GM12875 (cell line): ENCODE data around the gene TSPAN31.

Experiments
- H3K4me3 ChIP-seq: one replicate; pipeline ENCODE4 v1.5.1; 2011; ENCODE audit warnings: low read depth, low read length, control low read depth
- TF ChIP-seq, protein P1 (sequence below): IDR thresholded peaks from 2 replicates; pipeline ENCODE4 v1.5.1; 2011; ENCODE audit warnings: low read depth, mild to moderate bottlenecking, control low read depth, inconsistent platforms, low read length, moderate library complexity, borderline replicate concordance; ENCODE audit not compliant: insufficient read depth

Gene TSPAN31

DNA sequence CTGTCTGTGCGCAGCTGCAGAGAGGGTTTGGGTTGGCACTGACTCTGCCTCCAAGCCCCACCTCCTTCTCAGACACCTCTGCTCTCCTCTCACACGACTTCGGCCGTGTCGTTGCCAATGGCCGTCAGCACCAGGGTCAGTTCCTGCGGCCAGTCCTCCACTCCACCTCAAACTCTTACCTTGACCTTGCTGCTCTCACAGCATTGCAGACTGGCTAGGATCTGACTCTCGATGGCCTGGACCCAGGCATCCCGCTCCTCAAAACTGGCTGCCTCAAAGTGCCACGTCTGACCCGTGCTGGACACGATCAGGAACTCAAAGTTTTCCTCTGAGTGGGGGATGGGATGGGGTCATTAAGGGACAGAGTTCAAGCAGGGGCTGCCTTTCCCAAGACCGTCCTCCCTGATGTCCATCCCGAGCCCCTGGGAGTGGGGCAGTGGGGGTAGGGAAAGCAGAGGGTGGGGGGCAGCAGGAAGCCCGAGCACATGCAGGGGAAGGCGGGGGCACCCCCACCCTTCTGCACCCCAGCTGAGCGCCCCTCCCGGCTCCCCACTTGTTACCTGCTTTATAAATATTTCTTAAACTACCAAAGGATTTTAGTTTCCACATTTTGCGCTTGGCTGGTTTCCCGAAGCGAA, 17.0 kb upstream of the TSPAN31 start:
- no peak overlapping the region for H3K4me3 ChIP-seq
- TF ChIP-seq, protein P1, sequence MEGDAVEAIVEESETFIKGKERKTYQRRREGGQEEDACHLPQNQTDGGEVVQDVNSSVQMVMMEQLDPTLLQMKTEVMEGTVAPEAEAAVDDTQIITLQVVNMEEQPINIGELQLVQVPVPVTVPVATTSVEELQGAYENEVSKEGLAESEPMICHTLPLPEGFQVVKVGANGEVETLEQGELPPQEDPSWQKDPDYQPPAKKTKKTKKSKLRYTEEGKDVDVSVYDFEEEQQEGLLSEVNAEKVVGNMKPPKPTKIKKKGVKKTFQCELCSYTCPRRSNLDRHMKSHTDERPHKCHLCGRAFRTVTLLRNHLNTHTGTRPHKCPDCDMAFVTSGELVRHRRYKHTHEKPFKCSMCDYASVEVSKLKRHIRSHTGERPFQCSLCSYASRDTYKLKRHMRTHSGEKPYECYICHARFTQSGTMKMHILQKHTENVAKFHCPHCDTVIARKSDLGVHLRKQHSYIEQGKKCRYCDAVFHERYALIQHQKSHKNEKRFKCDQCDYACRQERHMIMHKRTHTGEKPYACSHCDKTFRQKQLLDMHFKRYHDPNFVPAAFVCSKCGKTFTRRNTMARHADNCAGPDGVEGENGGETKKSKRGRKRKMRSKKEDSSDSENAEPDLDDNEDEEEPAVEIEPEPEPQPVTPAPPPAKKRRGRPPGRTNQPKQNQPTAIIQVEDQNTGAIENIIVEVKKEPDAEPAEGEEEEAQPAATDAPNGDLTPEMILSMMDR, result no peak

DNA sequence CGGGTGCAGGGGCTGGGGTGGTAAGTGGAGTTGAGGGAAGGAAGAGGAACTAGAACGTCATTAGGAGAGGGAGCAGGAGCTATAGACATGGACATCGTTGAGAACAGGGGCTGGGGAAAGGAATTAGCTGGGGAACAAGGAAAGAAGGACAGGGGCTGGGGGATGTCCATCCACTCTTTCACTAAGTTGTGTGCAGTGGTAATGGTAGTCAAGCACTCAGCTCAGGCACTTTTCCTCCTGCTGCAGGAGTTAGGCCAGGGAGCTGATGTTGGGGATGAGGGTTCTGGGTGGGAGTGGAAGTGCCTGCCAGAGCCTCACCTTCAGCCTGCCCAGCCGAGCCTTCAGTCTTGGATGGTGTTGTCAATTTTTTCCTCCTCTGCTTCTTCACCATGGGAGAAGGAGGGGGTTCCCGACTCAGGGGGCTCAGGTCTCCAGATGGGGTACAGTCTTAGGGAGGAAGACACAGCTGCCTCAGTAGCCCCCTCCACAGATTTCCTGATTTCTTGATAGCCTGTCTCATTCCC, 15.5 kb upstream of the TSPAN31 start:
- TF ChIP-seq, protein P1, result no peak
- H3K4me3 ChIP-seq, result no peak overlapping the region

DNA sequence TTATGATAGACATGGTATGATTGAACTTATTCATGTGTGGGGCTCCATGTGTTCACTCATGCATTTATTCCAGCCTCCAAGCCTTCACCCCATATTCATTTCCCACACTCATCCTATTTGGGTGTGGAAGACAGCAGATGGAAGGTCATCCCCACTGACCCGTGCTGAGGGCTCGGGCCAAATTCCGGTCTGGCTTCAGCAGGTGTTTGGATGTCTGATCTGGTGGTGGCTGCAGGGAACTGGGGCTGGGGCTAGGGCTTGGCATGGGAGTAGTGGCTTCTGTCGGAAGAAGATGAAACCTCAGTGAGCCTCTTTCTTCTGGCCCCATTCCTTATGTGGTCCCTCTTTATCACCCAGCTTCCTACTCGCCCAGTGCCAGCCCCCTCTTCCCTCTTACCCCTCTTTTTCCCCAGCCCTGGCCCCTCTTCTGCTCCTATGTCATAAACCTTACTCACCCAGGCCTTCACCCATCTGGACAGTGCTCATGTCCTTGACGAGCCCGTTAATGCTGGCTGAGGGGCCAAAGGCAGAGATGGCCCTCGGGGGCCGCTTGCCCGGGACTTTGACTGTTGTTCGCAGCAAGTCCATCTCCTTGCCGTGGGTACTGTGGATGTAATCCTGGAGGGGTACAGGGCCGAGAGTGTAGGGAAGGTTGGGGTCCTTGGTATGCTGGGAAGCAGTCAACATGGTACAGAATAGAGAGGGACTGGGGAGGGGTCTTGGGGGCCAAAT, 14.3 kb upstream of the TSPAN31 start:
- H3K4me3 ChIP-seq, result no peak overlapping the region
- TF ChIP-seq, protein P1, result no peak

DNA sequence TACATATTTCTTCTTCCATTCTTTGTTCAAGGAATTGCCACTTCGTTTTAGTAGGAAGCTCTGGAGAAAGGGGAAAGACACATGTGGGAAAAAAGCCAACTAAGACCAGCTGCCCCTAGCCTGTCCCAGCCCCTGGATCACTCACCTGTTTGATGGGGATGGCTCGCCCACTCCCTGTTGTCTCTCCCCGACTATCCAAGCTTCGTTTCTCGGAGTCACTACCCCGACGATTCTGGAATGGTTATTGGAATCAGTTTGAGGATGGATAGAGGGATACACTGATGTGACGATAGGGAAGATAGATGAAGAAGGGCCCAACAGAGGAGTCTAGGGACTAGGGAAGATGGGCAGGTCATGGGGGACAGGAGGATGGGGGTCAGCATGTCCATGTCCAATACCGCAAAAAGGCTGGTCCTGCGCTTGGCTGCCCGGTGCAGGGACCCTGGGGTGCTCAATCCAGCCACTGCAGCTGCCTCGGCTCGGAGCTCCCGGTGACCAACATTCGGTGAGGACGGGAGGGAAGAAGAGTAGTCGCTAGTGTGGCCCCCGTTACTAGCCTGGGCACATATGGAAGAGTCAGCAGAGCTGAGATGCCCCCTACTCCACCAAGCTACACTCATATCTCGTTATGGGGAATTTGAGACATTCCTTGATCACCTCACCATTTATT, 13.3 kb upstream of the TSPAN31 start:
- no peak overlapping the region for H3K4me3 ChIP-seq
- TF ChIP-seq, protein P1, result no peak

DNA sequence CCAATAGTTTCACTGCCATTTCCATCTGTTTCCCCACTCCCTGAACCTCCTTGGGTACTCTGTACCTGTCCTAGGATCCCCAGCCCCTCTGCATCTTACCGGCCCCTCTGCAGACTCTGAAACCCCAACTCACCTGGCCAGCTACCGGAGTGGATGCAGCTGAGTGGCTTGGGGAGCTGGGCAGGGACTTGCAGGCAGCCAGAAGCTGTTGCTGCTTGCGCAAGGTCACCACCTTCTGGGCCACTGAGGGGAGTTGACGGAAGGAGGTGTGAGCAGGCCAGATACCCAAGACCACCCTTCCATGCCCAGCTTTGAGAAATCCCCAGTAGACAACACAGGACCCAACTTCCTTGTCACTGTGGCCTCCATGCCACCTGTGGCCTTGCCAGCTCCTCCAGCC, 12.6 kb upstream of the TSPAN31 start:
- H3K4me3 ChIP-seq, result no peak overlapping the region

DNA sequence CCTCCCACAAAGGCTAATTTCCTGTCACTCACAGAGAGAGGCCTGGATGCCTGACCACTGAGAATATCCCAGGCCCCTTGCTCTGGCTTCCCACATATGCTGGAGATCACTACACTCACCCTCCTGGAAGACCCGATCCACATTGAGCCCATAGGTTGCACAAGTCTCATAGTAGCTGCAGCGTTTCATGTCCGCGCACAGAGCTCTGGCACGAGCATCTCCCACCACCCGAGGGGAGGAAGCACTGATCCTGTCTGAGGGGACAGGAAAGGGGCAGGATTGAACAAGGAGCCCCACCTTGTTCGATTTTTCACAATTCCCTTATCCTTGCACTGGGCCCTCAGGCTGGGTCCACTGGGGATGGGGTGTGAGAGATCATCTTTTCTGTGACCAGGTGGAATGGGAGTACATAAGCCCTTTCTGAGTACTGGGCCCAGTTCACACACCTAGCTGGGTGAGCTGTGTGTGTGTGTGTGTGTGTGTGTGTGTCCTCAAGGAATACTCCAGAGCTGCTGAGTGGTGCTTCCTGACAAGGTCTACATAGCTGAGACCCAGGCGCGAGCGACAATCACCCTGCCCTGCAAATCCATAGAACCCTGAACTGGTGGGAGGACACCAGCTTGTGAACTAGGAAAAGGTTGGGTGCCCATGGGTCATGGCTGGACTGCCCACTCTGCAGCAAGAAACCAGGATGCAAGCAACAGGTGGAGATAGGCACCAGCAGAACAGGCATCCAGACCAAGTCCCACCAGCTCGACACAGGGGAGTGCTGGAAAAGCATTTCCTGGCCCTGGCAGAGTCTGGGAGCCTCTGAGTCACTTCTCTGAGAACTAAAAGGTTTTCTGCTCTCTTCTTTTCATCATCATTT, 11.9 kb upstream of the TSPAN31 start:
- TF ChIP-seq, protein P1, result no peak
- no peak overlapping the region for H3K4me3 ChIP-seq

More for the DNA sequence above, 12.6 kb upstream of the TSPAN31 start:
- TF ChIP-seq, protein P1, result no peak
